NCI-H146 treated with DMSO at 0.1 percent for 48 hours (cell line): ENCODE measurements around the gene AJM1.
"Not testable (repeated sequence)": the region's sequence is repeated elsewhere in the genome, so short reads cannot be mapped to it uniquely, and the experiment has no call there.

ENCODE experiments used
- DNase-seq: peaks from one replicate; lab custom pipeline; 2025; ENCODE audit not compliant: unreplicated experiment; lab: John Stamatoyannopoulos, UW

AJM1 gene

GRCh38 chr9:136866898-136867421 is 24.7 kb downstream of the AJM1 start:
- DNase-seq, result not testable (repeated sequence)

- no peak for DNase-seq
These were observed 25.2 kb downstream of the AJM1 start for GRCh38 chr9:136867480-136867879.

GRCh38 chr9:136867917-136868316 is 25.6 kb downstream of the AJM1 start:
- DNase-seq, result no peak

DNA sequence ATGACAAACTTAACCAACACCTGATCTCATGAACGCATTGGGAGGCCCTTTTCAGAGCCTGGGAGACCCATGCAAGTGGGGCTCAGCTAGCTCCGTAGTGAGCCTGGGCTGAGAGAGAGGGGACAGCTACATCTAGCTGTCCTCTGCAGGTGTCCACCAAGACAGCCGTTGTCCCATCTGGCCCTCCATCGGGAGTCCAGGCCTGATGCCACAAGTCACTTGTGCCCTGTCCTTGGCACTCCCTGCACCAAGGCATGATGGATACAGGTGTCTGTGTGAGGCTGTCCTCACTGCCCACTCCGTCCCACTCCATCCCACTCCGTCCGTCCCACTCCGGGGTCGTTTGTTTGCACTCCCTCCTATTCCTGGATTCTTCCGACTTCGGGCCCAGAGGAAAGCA is 26.4 kb downstream of the AJM1 start:
- DNase-seq, result no peak

DNA sequence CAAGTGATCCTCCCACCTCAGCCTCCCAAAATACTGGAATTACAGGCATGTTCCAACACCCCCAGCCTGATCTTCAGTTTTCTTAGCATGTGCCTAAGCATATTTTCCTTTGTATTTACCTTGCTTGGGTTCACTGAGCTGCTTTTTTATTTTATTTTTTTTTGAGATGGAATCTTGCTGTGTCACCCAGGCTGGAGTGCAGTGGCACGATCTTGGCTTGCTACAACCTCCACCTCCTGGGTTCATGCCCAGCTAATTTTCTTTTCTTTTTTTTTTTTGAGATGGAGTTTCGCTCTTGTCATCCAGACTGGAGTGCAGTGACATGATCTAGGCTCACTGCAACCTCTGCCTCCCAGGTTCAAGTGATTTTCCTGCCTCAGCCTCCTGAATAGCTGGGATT is 27.3 kb downstream of the AJM1 start:
- DNase-seq, result not testable (repeated sequence)

DNA sequence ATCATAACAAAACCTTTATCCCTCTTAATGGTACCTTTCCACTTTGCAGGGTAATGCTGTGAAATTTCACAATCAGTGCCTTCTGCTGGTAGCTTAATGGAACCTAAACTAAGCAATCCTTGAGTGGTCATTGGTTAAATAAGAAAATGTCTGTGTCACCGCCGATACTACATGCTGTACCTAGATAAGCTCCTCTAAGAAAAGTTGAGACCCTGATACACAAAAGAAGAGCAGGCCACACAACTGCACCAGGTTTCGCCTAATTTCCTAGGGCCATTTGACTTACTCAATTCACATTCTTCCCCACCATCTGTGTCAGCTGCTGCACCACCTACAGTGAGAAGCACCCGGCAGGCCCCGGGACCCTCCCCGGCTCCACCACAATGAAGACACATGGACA is 32.9 kb downstream of the AJM1 start:
- no peak for DNase-seq

DNA sequence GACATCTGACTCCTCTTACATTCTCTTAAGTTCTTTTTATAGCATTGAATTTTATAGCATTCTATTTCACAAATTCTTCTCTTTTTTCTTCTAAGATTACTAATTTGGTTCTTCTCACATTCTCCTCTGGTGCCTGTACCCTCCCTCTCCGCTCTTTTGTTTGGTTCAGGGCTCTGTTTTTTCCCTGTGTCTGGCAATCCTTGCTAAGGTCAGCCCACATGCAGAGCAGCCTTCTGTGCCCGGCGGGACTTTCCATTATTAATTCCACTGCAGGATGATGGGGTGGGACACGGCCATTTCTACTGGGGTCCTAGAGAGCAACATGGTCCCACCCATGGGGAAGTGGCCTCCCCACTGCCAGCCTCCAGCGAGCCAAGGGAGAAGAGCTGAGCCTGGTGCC is 34.2 kb downstream of the AJM1 start:
- DNase-seq, result no peak

DNA sequence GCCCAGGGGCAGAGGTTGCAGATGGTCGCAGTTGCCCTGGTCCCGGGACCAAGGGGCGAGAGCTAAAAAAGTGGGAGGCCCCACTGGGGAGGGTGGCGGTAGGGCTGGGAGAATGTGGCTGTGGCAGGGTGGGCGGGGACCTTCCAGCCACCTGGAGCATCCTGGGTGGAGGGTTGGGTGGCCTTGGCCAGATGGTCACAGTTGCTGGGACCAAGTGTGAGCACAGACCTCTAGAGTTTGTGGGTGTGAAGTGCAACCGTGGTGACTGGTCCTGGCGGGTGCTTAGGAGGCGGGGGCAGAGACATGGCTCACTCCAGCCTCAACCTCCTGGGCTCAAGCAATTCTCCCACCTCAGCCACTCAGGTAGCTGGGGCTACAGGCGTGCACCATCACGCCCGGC is 38.4 kb downstream of the AJM1 start:
- DNase-seq, result no peak

DNA sequence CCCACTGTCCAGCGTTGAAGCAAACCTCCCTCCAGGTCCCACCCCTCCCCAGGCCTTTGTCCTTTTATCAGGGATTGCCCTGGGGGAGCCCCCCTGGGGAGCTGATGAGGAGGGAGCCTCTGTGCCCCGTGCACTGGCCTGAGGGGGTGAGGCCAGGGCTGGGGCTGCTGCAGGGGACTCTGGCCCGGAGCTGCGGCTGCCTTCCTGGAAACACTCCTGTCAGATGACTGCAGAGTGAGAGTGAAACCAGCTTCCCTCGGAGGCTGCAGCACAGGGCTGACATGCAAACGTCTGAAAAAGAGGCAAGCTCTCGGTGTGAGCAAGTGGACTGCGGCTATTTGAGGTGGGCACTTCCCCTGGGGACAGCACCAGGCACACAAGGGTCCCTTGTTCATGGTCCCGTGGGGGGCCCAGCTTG is 39.4 kb downstream of the AJM1 start:
- peak; percentile 32 for DNase-seq

GRCh38 chr9:136882109-136882946 is 40.0 kb downstream of the AJM1 start:
- DNase-seq, result no peak

- not testable (repeated sequence) for DNase-seq
These were observed 40.6 kb downstream of the AJM1 start for GRCh38 chr9:136882947-136883283.

- not testable (repeated sequence) for DNase-seq
These were observed 41.4 kb downstream of the AJM1 start for GRCh38 chr9:136883670-136884069.

DNA sequence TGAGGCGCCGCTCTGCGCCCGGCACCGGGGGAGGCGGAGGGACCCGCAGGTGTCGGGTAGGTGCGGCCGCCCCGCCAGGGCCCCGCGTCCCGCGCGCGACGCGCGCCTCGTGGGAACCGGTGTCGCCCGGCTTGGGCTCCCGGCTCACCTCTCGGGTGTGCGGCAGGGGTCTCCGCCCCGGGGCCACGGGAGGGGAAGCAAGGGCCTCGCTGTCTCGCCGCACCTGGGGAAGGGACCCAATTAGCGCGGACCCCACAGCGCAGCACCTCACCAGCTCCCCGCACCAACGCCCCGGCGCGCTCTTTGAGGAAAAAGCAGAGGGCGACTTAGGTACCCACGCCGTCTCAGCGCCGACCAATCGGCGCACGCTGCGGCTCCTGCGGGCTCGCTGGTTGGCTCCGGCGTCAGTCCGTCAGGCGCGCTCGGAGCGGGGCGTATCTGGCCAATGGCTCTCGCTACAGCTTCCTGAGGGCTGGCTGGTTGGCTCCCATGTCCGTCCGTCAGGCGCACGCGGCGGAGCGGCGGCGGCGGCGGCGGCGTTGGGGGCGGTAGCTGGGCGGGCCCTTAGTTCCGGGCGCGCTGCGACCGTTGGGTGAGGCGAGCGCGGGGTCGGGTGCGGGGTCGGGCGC is 43.8 kb downstream of the AJM1 start, which contains the start of gene TRAF2:
Gene TRAF2, plus strand, starts transcription at position 567 of the 629 bp plus-strand sequence. CDS start 12,225 bp downstream, outside the sequence.
- DNase-seq, result peak; percentile 76

DNA sequence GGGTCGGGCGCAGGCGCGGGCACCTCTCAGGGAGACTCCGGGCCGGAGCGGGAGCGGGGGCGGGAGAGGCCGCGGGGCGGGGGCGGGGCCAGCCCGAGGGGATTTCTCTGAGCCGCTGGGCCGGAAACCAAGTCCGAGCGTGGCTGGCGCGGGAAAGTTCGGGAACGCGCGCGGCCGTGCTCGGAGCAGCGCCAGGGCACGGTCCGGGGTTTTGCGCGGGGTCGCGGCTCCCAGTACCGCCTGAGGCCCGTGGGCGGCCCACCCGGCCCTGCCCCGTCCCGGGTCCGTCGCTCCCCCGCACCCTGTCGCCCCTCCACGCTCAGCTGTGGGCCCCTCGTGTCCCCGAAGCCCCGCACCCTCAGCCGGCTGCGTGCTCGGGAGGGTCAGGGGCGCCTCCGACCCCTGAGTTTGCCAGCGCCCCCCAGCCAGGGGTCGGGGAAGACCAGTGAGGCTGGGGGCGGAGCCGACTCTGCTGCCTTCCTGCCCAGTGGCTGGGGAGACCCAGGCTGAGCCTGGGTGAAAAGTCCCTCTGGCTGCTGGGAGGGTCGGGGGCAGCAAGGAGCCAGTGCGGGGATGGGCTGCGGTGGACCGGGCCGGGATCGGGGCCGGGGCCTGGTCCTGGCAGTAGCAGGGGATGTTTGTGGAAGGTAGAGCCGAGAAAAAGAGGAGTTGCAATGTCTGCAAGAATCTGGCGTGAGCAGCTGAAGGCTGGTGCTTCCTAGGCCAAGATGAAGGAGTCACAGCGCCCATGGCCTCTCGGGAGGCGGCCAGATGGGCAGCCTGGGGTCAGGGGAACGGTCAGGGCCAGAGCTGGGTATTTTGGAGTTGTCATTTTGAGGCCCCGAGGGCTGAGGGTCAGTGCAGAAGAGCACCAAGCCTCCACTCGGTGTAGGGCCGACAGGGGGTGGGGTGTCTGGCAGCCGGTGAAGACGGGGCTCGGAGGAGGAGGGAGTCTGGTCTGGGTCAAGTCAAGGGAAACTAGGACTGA is 44.6 kb downstream of the AJM1 start:
- DNase-seq, result no peak

DNA sequence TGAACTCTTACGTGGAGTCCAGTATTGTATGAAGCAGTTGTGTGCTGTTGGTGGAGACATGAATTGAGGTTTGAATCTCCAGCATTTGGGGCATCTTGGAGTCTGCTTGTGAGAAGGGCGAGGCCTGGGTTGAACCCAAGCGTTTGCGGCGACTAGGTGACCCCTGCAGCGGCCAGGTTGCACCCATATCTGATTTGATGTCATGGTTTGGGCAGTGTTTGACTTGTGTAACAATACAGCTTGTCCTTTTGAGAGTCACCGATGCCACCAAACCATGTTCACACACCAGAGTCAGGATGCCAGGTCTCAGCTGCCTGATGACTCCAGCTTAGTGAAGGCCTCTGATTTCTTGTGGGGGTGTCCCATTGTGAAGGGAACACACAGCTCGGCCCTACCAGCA is 46.2 kb downstream of the AJM1 start:
- no peak for DNase-seq

DNA sequence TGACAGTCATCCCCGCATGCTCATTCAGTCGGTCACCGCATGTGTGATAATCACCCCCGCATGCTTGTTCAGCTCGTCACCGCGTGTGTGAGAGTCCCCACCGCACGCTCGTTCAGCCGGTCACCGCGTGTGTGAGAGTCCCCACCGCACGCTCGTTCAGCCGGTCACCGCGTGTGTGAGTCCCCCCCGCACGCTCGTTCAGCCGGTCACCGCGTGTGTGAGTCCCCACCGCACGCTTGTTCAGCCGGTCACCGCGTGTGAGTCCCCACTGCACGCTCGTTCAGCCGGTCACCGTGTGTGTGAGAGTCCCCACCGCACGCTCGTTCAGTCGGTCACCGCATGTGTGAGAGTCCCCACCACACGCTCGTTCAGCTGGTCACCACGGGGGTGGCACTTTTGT is 47.6 kb downstream of the AJM1 start:
- no peak for DNase-seq

DNA sequence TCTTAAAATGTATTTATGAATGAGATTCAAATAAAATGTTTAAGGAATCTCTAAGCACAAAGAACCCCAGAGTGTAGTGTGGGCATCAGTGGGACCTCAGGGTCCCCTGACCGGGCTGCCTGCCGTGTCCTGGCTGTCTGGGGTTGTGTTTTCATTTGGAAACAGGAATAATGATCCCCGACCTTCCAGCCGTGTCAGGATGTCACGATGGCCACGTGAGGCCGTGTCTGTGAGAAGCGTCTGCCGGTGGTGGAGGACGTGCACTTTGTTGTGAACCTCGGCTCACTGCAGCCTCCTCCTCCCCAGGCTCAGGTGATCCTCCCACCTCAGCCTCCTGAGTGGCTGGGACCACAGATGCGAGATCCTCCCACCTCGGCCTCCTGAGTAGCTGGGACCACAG is 48.4 kb downstream of the AJM1 start:
- DNase-seq, result no peak
